ENCODE data around the gene SCNN1A.

DNA sequence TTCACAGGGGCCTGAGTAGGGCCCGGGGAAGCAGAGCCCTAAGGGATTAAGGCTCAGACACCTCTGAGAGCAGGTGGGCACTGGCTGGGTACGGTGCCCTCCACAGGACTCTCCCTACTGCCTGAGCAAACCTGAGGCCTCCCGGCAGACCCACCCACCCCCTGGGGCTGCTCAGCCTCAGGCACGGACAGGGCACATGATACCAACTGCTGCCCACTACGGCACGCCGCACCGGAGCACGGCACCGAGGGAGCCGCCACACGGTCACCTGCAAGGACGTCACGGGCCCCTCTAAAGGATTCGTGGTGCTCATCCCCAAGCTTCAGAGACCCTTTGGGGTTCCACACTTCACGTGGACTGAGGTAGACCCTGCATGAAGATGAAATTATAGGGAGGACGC, 15.7 kb upstream of the SCNN1A start:
- TF ChIP-seq SP1 (IDR thresholded peaks at IDR 0.05; ENCODE audit: low read depth) (no peak), POLR2A (IDR thresholded peaks at IDR 0.05; ENCODE audit: borderline replicate concordance, extremely low read depth, insufficient read depth, insufficient read length) (no peak), EZH2 (IDR thresholded peaks at IDR 0.05) (no peak), EZH2phosphoT487 (IDR thresholded peaks at IDR 0.05; ENCODE audit: borderline replicate concordance) (no peak), YY1 (IDR thresholded peaks at IDR 0.05; ENCODE audit: extremely low read depth, insufficient replicate concordance, low read depth, low read length) (no peak), SIN3A (IDR thresholded peaks at IDR 0.05; ENCODE audit: low read depth) (no peak)
- TF ChIP-seq, protein P1, sequence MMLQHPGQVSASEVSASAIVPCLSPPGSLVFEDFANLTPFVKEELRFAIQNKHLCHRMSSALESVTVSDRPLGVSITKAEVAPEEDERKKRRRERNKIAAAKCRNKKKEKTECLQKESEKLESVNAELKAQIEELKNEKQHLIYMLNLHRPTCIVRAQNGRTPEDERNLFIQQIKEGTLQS (IDR thresholded peaks at IDR 0.05), result no peak
- TF ChIP-seq, protein P2, sequence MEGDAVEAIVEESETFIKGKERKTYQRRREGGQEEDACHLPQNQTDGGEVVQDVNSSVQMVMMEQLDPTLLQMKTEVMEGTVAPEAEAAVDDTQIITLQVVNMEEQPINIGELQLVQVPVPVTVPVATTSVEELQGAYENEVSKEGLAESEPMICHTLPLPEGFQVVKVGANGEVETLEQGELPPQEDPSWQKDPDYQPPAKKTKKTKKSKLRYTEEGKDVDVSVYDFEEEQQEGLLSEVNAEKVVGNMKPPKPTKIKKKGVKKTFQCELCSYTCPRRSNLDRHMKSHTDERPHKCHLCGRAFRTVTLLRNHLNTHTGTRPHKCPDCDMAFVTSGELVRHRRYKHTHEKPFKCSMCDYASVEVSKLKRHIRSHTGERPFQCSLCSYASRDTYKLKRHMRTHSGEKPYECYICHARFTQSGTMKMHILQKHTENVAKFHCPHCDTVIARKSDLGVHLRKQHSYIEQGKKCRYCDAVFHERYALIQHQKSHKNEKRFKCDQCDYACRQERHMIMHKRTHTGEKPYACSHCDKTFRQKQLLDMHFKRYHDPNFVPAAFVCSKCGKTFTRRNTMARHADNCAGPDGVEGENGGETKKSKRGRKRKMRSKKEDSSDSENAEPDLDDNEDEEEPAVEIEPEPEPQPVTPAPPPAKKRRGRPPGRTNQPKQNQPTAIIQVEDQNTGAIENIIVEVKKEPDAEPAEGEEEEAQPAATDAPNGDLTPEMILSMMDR (IDR thresholded peaks at IDR 0.05 in 2 of 3, conservative IDR thresholded peaks at IDR 0.05 in 1 of 3; ENCODE audit: borderline replicate concordance in 1 of 3, insufficient read depth in 1 of 3, low read depth in 2 of 3, low read length in 2 of 3), result no peak
- TF ChIP-seq, protein P3, sequence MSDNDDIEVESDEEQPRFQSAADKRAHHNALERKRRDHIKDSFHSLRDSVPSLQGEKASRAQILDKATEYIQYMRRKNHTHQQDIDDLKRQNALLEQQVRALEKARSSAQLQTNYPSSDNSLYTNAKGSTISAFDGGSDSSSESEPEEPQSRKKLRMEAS (IDR thresholded peaks at IDR 0.05), result no peak
- TF ChIP-seq, protein P4, sequence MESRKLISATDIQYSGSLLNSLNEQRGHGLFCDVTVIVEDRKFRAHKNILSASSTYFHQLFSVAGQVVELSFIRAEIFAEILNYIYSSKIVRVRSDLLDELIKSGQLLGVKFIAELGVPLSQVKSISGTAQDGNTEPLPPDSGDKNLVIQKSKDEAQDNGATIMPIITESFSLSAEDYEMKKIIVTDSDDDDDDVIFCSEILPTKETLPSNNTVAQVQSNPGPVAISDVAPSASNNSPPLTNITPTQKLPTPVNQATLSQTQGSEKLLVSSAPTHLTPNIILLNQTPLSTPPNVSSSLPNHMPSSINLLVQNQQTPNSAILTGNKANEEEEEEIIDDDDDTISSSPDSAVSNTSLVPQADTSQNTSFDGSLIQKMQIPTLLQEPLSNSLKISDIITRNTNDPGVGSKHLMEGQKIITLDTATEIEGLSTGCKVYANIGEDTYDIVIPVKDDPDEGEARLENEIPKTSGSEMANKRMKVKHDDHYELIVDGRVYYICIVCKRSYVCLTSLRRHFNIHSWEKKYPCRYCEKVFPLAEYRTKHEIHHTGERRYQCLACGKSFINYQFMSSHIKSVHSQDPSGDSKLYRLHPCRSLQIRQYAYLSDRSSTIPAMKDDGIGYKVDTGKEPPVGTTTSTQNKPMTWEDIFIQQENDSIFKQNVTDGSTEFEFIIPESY (IDR thresholded peaks at IDR 0.05; ENCODE audit: extremely low read depth, insufficient replicate concordance, low read length), result no peak
